ENCODE data around the gene DDA1. TPM values are rescaled to one million over a fixed set of nuclear protein-coding genes. Genes with fewer than 3 reads are reported as not detected.

Gene DDA1
- total and polyA plus RNA-seq, 4 donors, result 23.6 to 84.8 (median 56.4) TPM

DNA sequence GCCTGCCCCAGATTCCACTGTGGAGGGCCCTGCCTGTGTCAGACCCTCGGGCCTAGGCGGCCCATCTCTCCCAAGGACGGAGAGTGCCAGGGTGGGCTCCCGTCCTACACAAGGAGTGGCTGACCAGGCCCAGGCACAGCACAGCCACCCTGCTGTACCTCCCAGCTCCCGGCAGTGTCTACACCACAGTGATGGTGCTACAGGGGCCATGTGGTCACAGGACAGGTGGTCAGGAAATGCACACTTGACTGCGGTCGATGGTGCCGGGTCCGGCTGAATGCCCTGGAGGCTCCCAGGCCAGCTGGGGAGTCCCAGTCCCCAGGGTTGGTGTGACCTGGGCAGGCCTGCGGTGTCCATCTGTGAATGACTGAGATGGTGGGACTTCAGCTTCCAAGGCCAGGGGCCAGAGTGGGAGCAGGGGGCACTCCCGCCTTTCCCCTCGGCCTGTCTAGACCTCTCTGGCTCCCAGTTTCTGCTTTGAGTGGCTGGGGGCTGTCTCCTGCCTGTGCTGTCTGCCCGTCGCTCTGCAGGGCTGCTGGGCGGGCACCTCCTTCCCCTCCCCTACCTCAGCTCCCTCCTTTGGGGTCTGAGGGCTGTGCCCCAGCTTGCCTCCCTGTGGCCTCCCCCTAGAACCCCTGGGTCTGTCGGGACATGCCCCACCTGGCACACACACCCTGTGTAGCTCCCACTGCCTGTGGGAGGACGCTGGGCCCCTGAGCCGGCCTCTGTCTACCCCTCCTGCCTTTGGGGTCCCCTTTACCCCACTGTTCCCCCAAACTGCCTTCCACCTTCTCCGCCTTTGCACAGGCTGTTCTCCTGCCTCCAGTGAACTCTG lies 12.5 kb downstream of the DDA1 start:
- Histone ChIP-seq H3K4me3 (ENCODE audit: low read depth, low read length) (no peak overlapping the region), H3K36me3 (ENCODE audit: control insufficient read depth, insufficient read depth, low read length) (peaks cover 84% of the 10 kb centered on the region), H3K9me3 (ENCODE audit: control insufficient read depth, insufficient read depth, low read length) (no peaks in the 10 kb centered on the region), H3K27ac (ENCODE audit: low read depth, low read length) (peak overlapping the region; percentile 64), H3K4me1 (ENCODE audit: control insufficient read depth, insufficient read depth, low read length) (peaks cover 46% of the 10 kb centered on the region), H3K27me3 (ENCODE audit: control insufficient read depth, insufficient read depth, low read length) (no peaks in the 10 kb centered on the region)
- DNase-seq (ENCODE audit: low read depth in 4 of 6, low spot score in 6 of 6), result no peak
- WGBS (ENCODE audit: insufficient coverage), result 85% methylated on average over 19 of the region's 19 CpGs

DNA sequence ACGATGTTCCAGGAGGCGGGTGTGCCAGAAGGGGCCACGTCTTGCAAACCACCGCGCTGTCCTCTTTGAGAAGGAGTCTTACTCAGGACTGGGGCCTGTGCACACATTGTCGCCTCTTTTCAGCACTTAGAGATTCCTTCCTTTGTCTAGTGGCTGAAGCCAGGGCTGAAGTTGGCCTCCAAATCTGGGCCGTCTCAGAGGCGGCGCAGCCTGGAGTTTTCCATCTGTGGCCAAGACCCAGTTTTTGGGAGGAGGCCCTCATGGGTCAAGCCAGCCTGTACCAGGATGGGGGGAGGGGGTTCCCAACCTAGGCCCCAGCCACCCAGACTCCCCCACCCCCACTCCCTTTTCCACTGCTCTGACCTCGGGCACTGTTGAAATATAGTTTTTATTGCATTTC lies 13.5 kb downstream of the DDA1 start:
- Histone ChIP-seq H3K36me3 (ENCODE audit: control insufficient read depth, insufficient read depth, low read length) (peaks cover 85% of the 10 kb centered on the region), H3K9me3 (ENCODE audit: control insufficient read depth, insufficient read depth, low read length) (no peaks in the 10 kb centered on the region), H3K27ac (ENCODE audit: low read depth, low read length) (peak overlapping the region; percentile 64), H3K4me1 (ENCODE audit: control insufficient read depth, insufficient read depth, low read length) (peaks cover 56% of the 10 kb centered on the region), H3K27me3 (ENCODE audit: control insufficient read depth, insufficient read depth, low read length) (no peaks in the 10 kb centered on the region), H3K4me3 (ENCODE audit: low read depth, low read length) (no peak overlapping the region)
- peak in 1 of 6 donors; percentile 68 for DNase-seq (ENCODE audit: low read depth in 4 of 6, low spot score in 6 of 6)
- 48% methylated on average over 7 of the region's 10 CpGs for WGBS (ENCODE audit: insufficient coverage)

DNA sequence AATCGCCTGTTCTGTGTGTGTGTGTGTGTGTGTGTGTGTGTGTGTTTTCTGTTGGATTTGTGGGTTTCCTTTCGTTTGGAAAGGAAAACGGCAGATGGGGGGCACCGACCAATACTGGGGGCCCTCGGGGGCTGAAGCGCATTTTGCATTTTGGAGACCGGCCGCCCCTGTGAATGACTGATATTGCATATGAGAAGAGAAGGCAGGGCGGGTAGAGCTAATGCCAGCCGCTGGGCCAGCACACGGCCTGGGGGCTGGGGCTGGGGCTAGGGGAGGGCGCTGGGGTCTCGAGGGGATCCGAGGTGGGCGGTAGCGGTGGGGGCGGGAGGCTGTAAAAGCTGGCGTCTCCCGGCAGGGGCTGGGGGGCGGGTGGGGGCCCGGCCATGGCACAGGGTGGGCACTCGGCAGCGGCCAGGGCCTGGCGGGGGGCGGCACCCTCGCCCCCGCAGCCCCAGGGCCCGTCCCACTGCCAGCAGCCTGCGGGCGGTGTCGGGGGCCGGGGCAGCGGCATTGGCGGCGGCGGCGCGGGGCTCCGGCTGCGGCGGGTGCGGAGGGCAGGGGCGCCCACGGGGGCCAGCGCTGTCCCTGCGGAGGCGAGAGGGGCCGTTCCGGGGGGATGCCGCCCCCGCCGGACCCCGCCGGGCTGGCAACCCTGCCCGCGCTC lies 14.1 kb downstream of the DDA1 start:
- H3K9me3 ChIP-seq (ENCODE audit: control insufficient read depth, insufficient read depth, low read length), result no peaks in the 10 kb centered on the region
- no peak overlapping the region for H3K4me3 ChIP-seq (ENCODE audit: low read depth, low read length)
- DNase-seq (ENCODE audit: low read depth in 4 of 6, low spot score in 6 of 6), result no peak
- no peaks in the 10 kb centered on the region for H3K27me3 ChIP-seq (ENCODE audit: control insufficient read depth, insufficient read depth, low read length)
- H3K27ac ChIP-seq (ENCODE audit: low read depth, low read length), result peak overlapping the region; percentile 29
- H3K4me1 ChIP-seq (ENCODE audit: control insufficient read depth, insufficient read depth, low read length), result peaks cover 61% of the 10 kb centered on the region
- WGBS (ENCODE audit: insufficient coverage), result 18% methylated on average over 45 of the region's 56 CpGs
- H3K36me3 ChIP-seq (ENCODE audit: control insufficient read depth, insufficient read depth, low read length), result peaks cover 87% of the 10 kb centered on the region

DNA sequence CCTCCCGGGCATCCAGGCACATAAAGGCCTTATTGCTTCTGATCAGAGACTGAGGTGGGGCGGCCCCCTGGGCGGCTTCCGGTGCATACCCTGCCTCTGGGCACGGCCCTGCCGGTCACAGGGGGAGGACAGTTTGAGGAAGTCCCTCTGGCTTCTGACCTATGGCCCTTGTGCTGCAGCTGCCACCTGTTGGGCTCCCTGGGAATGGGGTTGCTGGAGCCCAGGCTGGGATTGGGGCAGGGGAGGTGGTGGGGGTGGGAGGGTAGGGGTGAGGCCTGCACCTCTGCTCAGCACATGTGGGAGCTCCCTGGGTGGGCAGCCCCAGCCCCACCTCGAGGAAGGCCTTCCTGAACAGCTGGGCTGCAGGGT lies 14.6 kb downstream of the DDA1 start:
- WGBS (ENCODE audit: insufficient coverage), result 41% methylated on average over 6 of the region's 7 CpGs
- no peak for DNase-seq (ENCODE audit: low read depth in 4 of 6, low spot score in 6 of 6)
- no peaks in the 10 kb centered on the region for H3K27me3 ChIP-seq (ENCODE audit: control insufficient read depth, insufficient read depth, low read length)
- no peak overlapping the region for H3K4me3 ChIP-seq (ENCODE audit: low read depth, low read length)
- H3K9me3 ChIP-seq (ENCODE audit: control insufficient read depth, insufficient read depth, low read length), result no peaks in the 10 kb centered on the region
- H3K36me3 ChIP-seq (ENCODE audit: control insufficient read depth, insufficient read depth, low read length), result peaks cover 85% of the 10 kb centered on the region
- H3K27ac ChIP-seq (ENCODE audit: low read depth, low read length), result no peak overlapping the region
- H3K4me1 ChIP-seq (ENCODE audit: control insufficient read depth, insufficient read depth, low read length), result peaks cover 64% of the 10 kb centered on the region

DNA sequence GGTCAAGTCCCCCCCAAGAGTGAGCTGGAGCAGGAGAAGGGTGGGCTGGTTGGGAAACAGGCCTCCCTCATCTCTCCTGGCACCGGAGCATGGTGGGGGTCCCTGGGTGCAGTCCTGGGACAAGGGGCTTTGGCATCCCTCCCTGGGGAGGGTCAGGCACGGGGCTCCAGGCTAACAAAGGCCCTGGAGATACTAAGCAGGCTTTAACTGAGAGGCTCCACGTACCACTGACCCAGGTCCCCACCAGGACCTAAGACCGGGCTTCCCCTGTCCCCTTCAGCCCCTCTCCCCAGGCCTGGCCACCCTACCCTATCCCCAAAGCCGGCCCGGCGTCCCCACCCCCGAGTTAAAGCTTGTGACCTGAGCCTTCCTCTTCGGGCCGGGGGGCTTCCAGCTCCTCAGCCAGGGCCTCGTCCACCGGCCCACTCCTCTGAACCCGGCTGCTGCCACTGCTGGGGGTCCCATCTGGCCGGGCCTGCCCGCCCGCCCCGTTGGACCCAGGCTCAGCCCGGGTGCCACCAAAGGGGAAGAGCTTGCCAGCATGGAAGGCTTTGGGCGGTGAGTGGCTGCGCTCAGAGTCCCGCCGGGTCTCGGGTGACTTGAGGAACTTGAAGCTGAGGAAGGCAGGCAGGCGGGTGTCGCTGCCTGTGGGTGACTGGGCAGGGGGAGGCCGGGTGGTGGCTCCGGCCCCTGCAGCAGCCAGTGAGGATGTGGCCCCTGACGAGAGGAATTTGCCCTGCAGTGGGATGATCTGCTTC lies 15.2 kb downstream of the DDA1 start:
- Histone ChIP-seq H3K27me3 (ENCODE audit: control insufficient read depth, insufficient read depth, low read length) (no peaks in the 10 kb centered on the region), H3K4me3 (ENCODE audit: low read depth, low read length) (no peak overlapping the region), H3K27ac (ENCODE audit: low read depth, low read length) (peak overlapping the region; percentile 67), H3K36me3 (ENCODE audit: control insufficient read depth, insufficient read depth, low read length) (peaks cover 85% of the 10 kb centered on the region), H3K9me3 (ENCODE audit: control insufficient read depth, insufficient read depth, low read length) (no peaks in the 10 kb centered on the region), H3K4me1 (ENCODE audit: control insufficient read depth, insufficient read depth, low read length) (peaks cover 68% of the 10 kb centered on the region)
- WGBS (ENCODE audit: insufficient coverage), result 83% methylated on average over 24 of the region's 28 CpGs
- no peak for DNase-seq (ENCODE audit: low read depth in 4 of 6, low spot score in 6 of 6)

DNA sequence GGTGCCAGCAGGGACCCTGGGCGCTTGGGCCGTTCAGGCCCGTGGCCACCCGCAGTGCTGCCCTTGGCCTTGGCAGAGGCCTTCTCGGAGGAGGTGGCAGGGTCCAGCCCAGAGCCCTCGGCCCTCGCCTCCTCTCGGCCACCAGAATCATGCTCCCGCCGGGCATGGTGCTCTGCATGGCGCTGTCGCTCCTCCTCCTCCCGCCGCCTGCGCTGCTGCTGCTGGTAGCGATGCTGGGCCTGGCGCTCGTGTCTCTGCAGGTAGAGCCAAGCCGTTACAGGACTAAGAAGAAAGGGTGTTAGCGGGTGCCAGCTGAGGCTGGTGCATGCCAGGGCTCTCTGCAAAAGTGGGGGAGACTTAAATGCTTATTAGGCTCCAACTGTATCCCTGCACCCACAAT lies 15.8 kb downstream of the DDA1 start:
- peak overlapping the region; percentile 67 for H3K27ac ChIP-seq (ENCODE audit: low read depth, low read length)
- DNase-seq (ENCODE audit: low read depth in 4 of 6, low spot score in 6 of 6), result no peak
- peaks cover 85% of the 10 kb centered on the region for H3K36me3 ChIP-seq (ENCODE audit: control insufficient read depth, insufficient read depth, low read length)
- H3K9me3 ChIP-seq (ENCODE audit: control insufficient read depth, insufficient read depth, low read length), result no peaks in the 10 kb centered on the region
- no peak overlapping the region for H3K4me3 ChIP-seq (ENCODE audit: low read depth, low read length)
- H3K27me3 ChIP-seq (ENCODE audit: control insufficient read depth, insufficient read depth, low read length), result no peaks in the 10 kb centered on the region
- H3K4me1 ChIP-seq (ENCODE audit: control insufficient read depth, insufficient read depth, low read length), result peaks cover 74% of the 10 kb centered on the region
- WGBS (ENCODE audit: insufficient coverage), result 89% methylated on average over 16 of the region's 20 CpGs

DNA sequence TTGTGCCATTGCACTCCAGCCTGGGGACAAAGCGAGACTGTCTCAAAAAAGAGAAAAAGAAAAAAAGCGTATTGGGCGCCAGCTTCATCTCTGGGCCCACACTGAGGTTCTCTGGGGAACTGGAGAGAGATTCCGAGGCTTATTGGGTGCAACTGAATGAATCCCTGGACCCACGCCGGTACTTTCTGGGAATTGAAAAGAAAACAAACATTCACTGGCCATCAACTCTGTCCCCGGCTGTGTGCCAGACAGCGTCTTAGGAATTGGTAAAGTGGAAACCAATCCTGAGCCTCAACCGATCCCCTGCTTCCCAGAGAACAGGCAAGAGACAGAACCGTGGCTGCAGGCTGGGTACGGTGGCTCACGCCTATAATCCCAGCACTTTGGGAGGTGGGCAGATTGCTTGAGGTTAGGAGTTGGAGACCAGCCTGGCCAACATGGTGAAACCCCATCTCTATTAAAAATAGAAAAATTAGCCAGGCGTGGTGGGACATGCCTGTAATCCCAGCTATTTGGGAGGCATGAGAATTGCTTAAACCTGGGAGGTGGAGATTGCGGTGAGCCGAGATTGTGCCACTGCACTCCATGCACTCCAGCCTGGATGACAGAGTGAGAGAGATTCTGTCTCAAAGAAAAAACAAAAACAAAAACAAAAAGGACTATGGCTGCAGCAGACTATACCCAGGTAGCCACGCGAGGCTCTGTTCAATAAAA lies 16.7 kb downstream of the DDA1 start:
- peaks cover 74% of the 10 kb centered on the region for H3K4me1 ChIP-seq (ENCODE audit: control insufficient read depth, insufficient read depth, low read length)
- H3K4me3 ChIP-seq (ENCODE audit: low read depth, low read length), result no peak overlapping the region
- H3K27me3 ChIP-seq (ENCODE audit: control insufficient read depth, insufficient read depth, low read length), result no peaks in the 10 kb centered on the region
- H3K9me3 ChIP-seq (ENCODE audit: control insufficient read depth, insufficient read depth, low read length), result no peaks in the 10 kb centered on the region
- WGBS (ENCODE audit: insufficient coverage), result 87% methylated on average over 4 of the region's 17 CpGs
- peak overlapping the region; percentile 67 for H3K27ac ChIP-seq (ENCODE audit: low read depth, low read length)
- peaks cover 85% of the 10 kb centered on the region for H3K36me3 ChIP-seq (ENCODE audit: control insufficient read depth, insufficient read depth, low read length)
- peak in 2 of 6 donors; percentile 69 to 90 for DNase-seq (ENCODE audit: low read depth in 4 of 6, low spot score in 6 of 6)

DNA sequence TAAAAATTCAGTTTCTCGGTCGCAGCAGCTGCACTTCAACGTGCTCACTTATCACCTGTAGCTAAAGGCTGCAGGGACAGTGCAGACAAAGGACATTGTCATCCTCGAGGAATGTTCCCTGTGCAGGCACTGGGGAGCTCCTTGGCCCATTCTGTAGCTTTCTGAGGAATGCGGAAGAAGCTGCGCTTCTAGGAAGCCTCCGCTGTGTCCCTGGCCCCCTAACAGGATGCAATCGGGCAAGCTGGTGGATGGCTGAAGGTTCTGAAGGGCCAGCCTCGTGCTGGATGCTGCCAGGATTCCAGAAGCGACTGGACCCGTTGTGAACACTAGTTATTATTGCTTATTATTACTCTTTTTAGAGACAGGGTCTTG lies 17.2 kb downstream of the DDA1 start:
- no peaks in the 10 kb centered on the region for H3K27me3 ChIP-seq (ENCODE audit: control insufficient read depth, insufficient read depth, low read length)
- peaks cover 74% of the 10 kb centered on the region for H3K4me1 ChIP-seq (ENCODE audit: control insufficient read depth, insufficient read depth, low read length)
- no peaks in the 10 kb centered on the region for H3K9me3 ChIP-seq (ENCODE audit: control insufficient read depth, insufficient read depth, low read length)
- DNase-seq (ENCODE audit: low read depth in 4 of 6, low spot score in 6 of 6), result no peak
- 83% methylated on average over 7 of the region's 11 CpGs for WGBS (ENCODE audit: insufficient coverage)
- peak overlapping the region; percentile 67 for H3K27ac ChIP-seq (ENCODE audit: low read depth, low read length)
- peaks cover 85% of the 10 kb centered on the region for H3K36me3 ChIP-seq (ENCODE audit: control insufficient read depth, insufficient read depth, low read length)
- no peak overlapping the region for H3K4me3 ChIP-seq (ENCODE audit: low read depth, low read length)

DNA sequence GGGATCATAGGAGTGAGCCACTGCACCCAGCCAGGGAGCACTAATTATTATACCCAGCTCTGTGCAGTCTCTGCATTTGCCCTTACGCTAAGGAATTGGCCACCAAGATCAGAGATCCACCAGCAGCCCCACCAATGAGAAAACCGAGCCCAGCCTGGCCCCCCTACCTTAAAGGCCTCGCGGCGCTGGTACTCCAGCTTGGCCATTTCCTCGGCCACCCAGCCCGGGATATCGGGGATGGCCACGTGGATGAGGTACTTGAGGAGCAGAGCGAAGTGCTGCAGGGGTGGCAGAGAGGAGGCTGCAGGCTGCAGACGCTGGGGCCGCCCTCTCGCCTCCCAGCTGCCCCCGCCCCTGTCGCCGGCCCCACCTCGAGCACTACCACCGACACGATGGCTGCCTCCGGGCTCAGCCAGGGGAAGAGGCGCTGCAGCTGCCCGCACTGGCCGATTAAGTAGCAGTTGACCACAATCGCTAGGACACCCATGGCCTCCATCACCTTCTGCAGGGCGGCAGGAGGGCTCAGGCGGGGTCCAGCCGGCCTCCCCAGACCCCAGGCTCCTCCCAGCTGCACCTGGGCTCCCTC lies 17.8 kb downstream of the DDA1 start:
- peaks cover 69% of the 10 kb centered on the region for H3K4me1 ChIP-seq (ENCODE audit: control insufficient read depth, insufficient read depth, low read length)
- no peaks in the 10 kb centered on the region for H3K9me3 ChIP-seq (ENCODE audit: control insufficient read depth, insufficient read depth, low read length)
- H3K4me3 ChIP-seq (ENCODE audit: low read depth, low read length), result no peak overlapping the region
- H3K27ac ChIP-seq (ENCODE audit: low read depth, low read length), result peak overlapping the region; percentile 67
- 84% methylated on average over 27 of the region's 27 CpGs for WGBS (ENCODE audit: insufficient coverage)
- H3K36me3 ChIP-seq (ENCODE audit: control insufficient read depth, insufficient read depth, low read length), result peaks cover 83% of the 10 kb centered on the region
- no peak for DNase-seq (ENCODE audit: low read depth in 4 of 6, low spot score in 6 of 6)
- H3K27me3 ChIP-seq (ENCODE audit: control insufficient read depth, insufficient read depth, low read length), result no peaks in the 10 kb centered on the region

All from spinal cord (tissue), 10 donors.